K562 (cell line): ENCODE results near the gene TTC21A. TPM values are rescaled to one million over a fixed set of nuclear protein-coding genes. Genes with fewer than 3 reads are reported as not detected.

Experiments
- ATAC-seq: fragments of 200-7000 bp; cut with Tn5 transposase; 3 replicates; pipeline ENCODE4 v1.9.1; 2020; ENCODE audit warnings: moderate library complexity
- BruUV-seq: library from RNA; stranded (reverse); fragments of 400-500 nt; replicated peaks from 2 replicates; lab custom pipeline; 2021; lab: Mats Ljungman, UMichigan
- CTCF ChIA-PET: fragments of 300-600 bp; formaldehyde crosslinking; extraction: SDS; loops from one replicate; lab custom pipeline; 2021; ENCODE audit warnings: low intra/inter-chr PET ratio; lab: Yijun Ruan, JAX
- POLR2A ChIA-PET: fragments of 300-600, 350-650 bp; sonication (Branson Sonifier 250); formaldehyde crosslinking; extraction: SDS; loops from one replicate; lab custom pipeline; 2021; ENCODE audit warnings: antibody characterized with exemption, inconsistent platforms; lab: Yijun Ruan, JAX
- DNase-seq, 4 experiments: peaks; one replicate each; pipeline versions ENCODE4 v3.0.0 to v3.0.0-alpha.2; 2011 to 2018; ENCODE audit warnings: low spot score in 3 of 4, mixed read lengths in 3 of 4; ENCODE audit errors: extremely low read depth in 1 of 4
- FAIRE-seq: peaks from 2 replicates; lab custom pipeline; 2011; peaks lifted over from hg19 to GRCh38; lab: Jason Lieb, UNC
- H2AFZ ChIP-seq: 2 replicates; pipeline ENCODE4 v1.6.0; 2011; ENCODE audit warnings: low read depth, low read length, control low read depth, inconsistent platforms
- H3K27ac ChIP-seq: fragments of 200-600 bp; 3 replicates; pipeline ENCODE4 v1.8.0; 2011; ENCODE audit warnings: low read depth, mild to moderate bottlenecking, control low read depth, inconsistent platforms, low read length, moderate library complexity, mixed read lengths; ENCODE audit errors: extremely low read depth
- H3K27me3 ChIP-seq, 2 experiments: fragments of 300-600 bp in 1 of 2; 2 replicates in 1 of 2; 3 replicates in 1 of 2; pipeline versions ENCODE4 v1.6.0 to v1.8.0; 2011; ENCODE audit warnings: inconsistent platforms in 2 of 2, low read length in 2 of 2, mild to moderate bottlenecking in 1 of 2, mixed read lengths in 1 of 2, moderate library complexity in 1 of 2; ENCODE audit not compliant: control insufficient read depth in 2 of 2, insufficient read depth in 2 of 2
- H3K36me3 ChIP-seq: fragments of 300-600 bp; 3 replicates; pipeline ENCODE4 v1.8.0; 2011; ENCODE audit warnings: mild to moderate bottlenecking, low read length, inconsistent platforms; ENCODE audit not compliant: control insufficient read depth, insufficient read depth
- H3K4me1 ChIP-seq, 2 experiments: fragments of 200-600 bp in 1 of 2; replicated peaks in 1 of 2; 2 replicates in 1 of 2; 3 replicates in 1 of 2; pipeline versions ENCODE4 v1.5.1 to v1.8.0; 2011; ENCODE audit warnings: inconsistent platforms in 2 of 2, low read length in 2 of 2, mild to moderate bottlenecking in 1 of 2, mixed read lengths in 1 of 2, moderate library complexity in 1 of 2; ENCODE audit not compliant: control insufficient read depth in 2 of 2, insufficient read depth in 2 of 2
- H3K4me2 ChIP-seq: 2 replicates; pipeline ENCODE4 v1.6.1; 2011; ENCODE audit warnings: low read length, control low read depth, inconsistent platforms, mixed read lengths; ENCODE audit not compliant: insufficient read depth
- H3K4me3 ChIP-seq: fragments of 200-600 bp; sonication (generic), shearing (Covaris generic); 2 replicates; pipeline ENCODE4 v1.5.1; 2016; ENCODE audit warnings: control low read depth, inconsistent platforms
- H3K79me2 ChIP-seq: fragments of 200-600 bp; 3 replicates; pipeline ENCODE4 v1.8.0; 2011; ENCODE audit warnings: low read length, inconsistent platforms; ENCODE audit not compliant: control insufficient read depth, insufficient read depth
- H3K9ac ChIP-seq, 2 experiments: 2 replicates each; pipeline versions ENCODE4 v1.6.0 to v1.6.1; 2011; ENCODE audit warnings: low read depth in 2 of 2, low read length in 2 of 2, control low read depth in 1 of 2, inconsistent platforms in 1 of 2, mild to moderate bottlenecking in 1 of 2, mixed read lengths in 1 of 2; ENCODE audit not compliant: insufficient read depth in 1 of 2
- H3K9me1 ChIP-seq: one replicate; pipeline ENCODE4 v1.6.0; 2011; ENCODE audit warnings: inconsistent platforms, mild to moderate bottlenecking, low read length, moderate library complexity; ENCODE audit not compliant: control insufficient read depth, insufficient read depth
- H3K9me3 ChIP-seq: replicated peaks from 2 replicates; pipeline ENCODE4 v1.5.1; 2011; ENCODE audit warnings: low read depth, low read length, inconsistent platforms; ENCODE audit not compliant: control insufficient read depth, insufficient read depth
- H4K20me1 ChIP-seq: replicated peaks from 2 replicates; pipeline ENCODE4 v1.6.1; 2011; ENCODE audit warnings: low read length, inconsistent platforms, mixed read lengths; ENCODE audit not compliant: control insufficient read depth, insufficient read depth
- ARID2 ChIP-seq: fragments of 450-650 bp; IDR thresholded peaks from 2 replicates; pipeline ENCODE4 v1.6.1; 2017; ENCODE audit warnings: antibody characterized with exemption, mild to moderate bottlenecking
- DIDO1 ChIP-seq: fragments of 450-650 bp; IDR thresholded peaks from 2 replicates; pipeline ENCODE4 v1.6.1; 2016; ENCODE audit warnings: low read depth, missing biosample characterization, missing genetic modification characterization
- ELF2 ChIP-seq: fragments of 250-450 bp; sonication (Bioruptor Pico); IDR thresholded peaks from 2 replicates; pipeline ENCODE4 v1.5.0; 2021; ENCODE audit warnings: mild to moderate bottlenecking
- ELF4 ChIP-seq: fragments of 450-650 bp; formaldehyde crosslinking; IDR thresholded peaks from 2 replicates; pipeline ENCODE4 v1.4.0; 2022; ENCODE audit warnings: missing genetic modification characterization
- JUND ChIP-seq, 2 experiments: IDR thresholded peaks; 2 replicates in 1 of 2; 3 replicates in 1 of 2; pipeline ENCODE4 v1.6.1; 2011; ENCODE audit warnings: borderline replicate concordance in 2 of 2, low read depth in 2 of 2, low read length in 2 of 2, improper control_type of control experiment in 1 of 2, missing biosample characterization in 1 of 2, missing genetic modification characterization in 1 of 2, missing genetic modification reagents in 1 of 2
- LARP7 ChIP-seq: fragments of 450-650 bp; IDR thresholded peaks from 2 replicates; pipeline ENCODE4 v1.6.1; 2016
- PRPF4 ChIP-seq: fragments of 200-400 bp; formaldehyde crosslinking; IDR thresholded peaks from one replicate; pipeline ENCODE4 v1.6.1; 2017; ENCODE audit warnings: low read length, low read depth, mild to moderate bottlenecking; ENCODE audit not compliant: insufficient read depth, poor library complexity, severe bottlenecking
- SMC3 ChIP-seq: conservative IDR thresholded peaks from 2 replicates; pipeline ENCODE4 v1.6.1; 2011; ENCODE audit warnings: low read depth, low read length, improper control_type of control experiment; ENCODE audit not compliant: insufficient read depth
- TAF9B ChIP-seq: fragments of 450-650 bp; IDR thresholded peaks from 2 replicates; pipeline ENCODE4 v1.6.1; 2018; ENCODE audit warnings: mild to moderate bottlenecking; ENCODE audit not compliant: partially characterized antibody
- THRB ChIP-seq: fragments of 450-650 bp; formaldehyde crosslinking; conservative IDR thresholded peaks from 2 replicates; pipeline ENCODE4 v1.4.0; 2022; ENCODE audit warnings: mild to moderate bottlenecking, missing genetic modification characterization
- ZBTB26 ChIP-seq: fragments of 450-650 bp; formaldehyde crosslinking; IDR thresholded peaks from 2 replicates; pipeline ENCODE4 v1.4.0; 2022; ENCODE audit warnings: missing genetic modification characterization
- WGBS: fragments of 100-300 bp; shearing (Covaris generic); methylation state at CpG from one replicate; pipeline ENCODE4 v1.1.6; 2016; ENCODE audit warnings: low coverage, mixed read lengths; ENCODE audit not compliant: insufficient coverage; ENCODE audit errors: missing lambda C conversion rate; 5-methylcytosine and 5-hydroxymethylcytosine counted together
- in situ Hi-C: fragments of 300-500 bp; cut with MboI; formaldehyde crosslinking; loops from 4 replicates; pipeline ENCODE4 v1.15.0; 2018; ENCODE audit warnings: inconsistent platforms, mixed read lengths
- intact Hi-C: fragments of 100-400 bp; cut with micrococcal nuclease; formaldehyde crosslinking; loops from 2 replicates; pipeline ENCODE4 v1.14.2; 2022
- polyA plus RNA-seq, 8 experiments: library from polyadenylated mRNA; depleted of rRNA in 4 of 8; stranded (reverse) in 5 of 8; unstranded in 3 of 8; fragments of >200 nt; fragmentation: Nextera tagmentation in 2 of 8; fragmentation: Illumina TruSeq in 1 of 8; extraction: Ambion mirVana in 2 of 8; extraction: Trizol in 1 of 8; gene quantifications; 2 replicates each; pipeline versions ENCODE4 v1.2.1 to v1.2.3, GENCODE V29; 2011 to 2014; ENCODE audit warnings: inconsistent platforms in 1 of 8, missing spikeins in 1 of 8
- total RNA-seq, 7 experiments: library from RNA; depleted of rRNA in 6 of 7; stranded (reverse); fragments of >200 nt in 6 of 7; fragmentation: Illumina TruSeq in 2 of 7; extraction: Trizol in 2 of 7; gene quantifications; 2 replicates each; pipeline versions ENCODE4 v1.2.1 to v1.2.3, GENCODE V29; 2011 to 2021; ENCODE audit warnings: low replicate concordance in 1 of 7
- TF ChIP-seq, protein P1 (sequence below), 3 experiments: IDR thresholded peaks in 2 of 3; conservative IDR thresholded peaks in 1 of 3; 2 replicates each; pipeline ENCODE4 v1.5.1; 2011 to 2012; ENCODE audit warnings: low read length in 3 of 3, mild to moderate bottlenecking in 3 of 3, control low read depth in 2 of 3, improper control_type of control experiment in 1 of 3, inconsistent platforms in 1 of 3, low read depth in 1 of 3, mixed read lengths in 1 of 3, moderate library complexity in 1 of 3; ENCODE audit not compliant: insufficient read depth in 2 of 3
- TF ChIP-seq, protein P2 (sequence below): IDR thresholded peaks from 2 replicates; pipeline ENCODE4 v1.6.1; 2014; ENCODE audit warnings: antibody characterized with exemption

The TTC21A gene
- total and polyA plus RNA-seq, 9 of the 15 experiments (the other 6 are each of a cell fraction or from before 2014, with no cell fraction given): 0.22 to 1.4 (median 0.70) TPM

- H3K36me3 ChIP-seq: no peaks in the 10 kb centered on the region
- no peaks in the 10 kb centered on the region for H4K20me1 ChIP-seq
- no peak overlapping the region for H3K27ac ChIP-seq
- no peak overlapping the region for H3K9ac ChIP-seq
- ChIA-PET POLR2A (interaction anchor here (0.5 to 4.1 kb wide), 9 partner anchors 9 to 1106 kb away, joined by 3 to 21 read pairs (median 5); no protein-coding TSS in a partner anchor), CTCF (interaction anchor here (0.7 to 3.0 kb wide), 5 partner anchors 58 to 252 kb away, joined by 3 to 42 read pairs (median 3); no protein-coding TSS in a partner anchor)
- no peak overlapping the region for H3K4me2 ChIP-seq
- WGBS: 32% methylated on average over 6 of the region's 6 CpGs
- intact Hi-C loops (loop anchor here (1.0 to 5.0 kb wide), 5 partner anchors 22 to 251 kb away; no protein-coding TSS in a partner anchor), in situ Hi-C loops (loop anchor here (5.0 to 10.0 kb wide), 3 partner anchors 61 to 258 kb away; partner anchors contain the start of gene SLC25A38)
- no peaks in the 10 kb centered on the region for H3K79me2 ChIP-seq
- H3K9me1 ChIP-seq: no peaks in the 10 kb centered on the region
- no peaks in the 10 kb centered on the region for H3K9me3 ChIP-seq
- ATAC-seq: peak; percentile 92
- peak; percentile 89 for FAIRE-seq
- peak; percentile 62 to 78 (median 66) for DNase-seq
- H2AFZ ChIP-seq: peak overlapping the region; percentile 59; the same call in 1 of the 2 replicates
- H3K4me3 ChIP-seq: no peak overlapping the region
- H3K4me1 ChIP-seq: no peaks in the 10 kb centered on the region; a peak in 1 of 5 replicates
- H3K27me3 ChIP-seq: no peaks in the 10 kb centered on the region
- no TSS peak for BruUV-seq
- TF ChIP-seq ZBTB26: 0 out of 2 replicates have a peak, but pooled peaks have one; percentile 32
- TF ChIP-seq, protein P1, sequence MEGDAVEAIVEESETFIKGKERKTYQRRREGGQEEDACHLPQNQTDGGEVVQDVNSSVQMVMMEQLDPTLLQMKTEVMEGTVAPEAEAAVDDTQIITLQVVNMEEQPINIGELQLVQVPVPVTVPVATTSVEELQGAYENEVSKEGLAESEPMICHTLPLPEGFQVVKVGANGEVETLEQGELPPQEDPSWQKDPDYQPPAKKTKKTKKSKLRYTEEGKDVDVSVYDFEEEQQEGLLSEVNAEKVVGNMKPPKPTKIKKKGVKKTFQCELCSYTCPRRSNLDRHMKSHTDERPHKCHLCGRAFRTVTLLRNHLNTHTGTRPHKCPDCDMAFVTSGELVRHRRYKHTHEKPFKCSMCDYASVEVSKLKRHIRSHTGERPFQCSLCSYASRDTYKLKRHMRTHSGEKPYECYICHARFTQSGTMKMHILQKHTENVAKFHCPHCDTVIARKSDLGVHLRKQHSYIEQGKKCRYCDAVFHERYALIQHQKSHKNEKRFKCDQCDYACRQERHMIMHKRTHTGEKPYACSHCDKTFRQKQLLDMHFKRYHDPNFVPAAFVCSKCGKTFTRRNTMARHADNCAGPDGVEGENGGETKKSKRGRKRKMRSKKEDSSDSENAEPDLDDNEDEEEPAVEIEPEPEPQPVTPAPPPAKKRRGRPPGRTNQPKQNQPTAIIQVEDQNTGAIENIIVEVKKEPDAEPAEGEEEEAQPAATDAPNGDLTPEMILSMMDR (IDR thresholded peaks at IDR 0.05 in 2 of 3, conservative IDR thresholded peaks at IDR 0.05 in 1 of 3; ENCODE audit: insufficient read depth in 2 of 3, low read depth in 1 of 3, low read length in 3 of 3): peak; percentile 85 to 96 (median 89)
- TF ChIP-seq THRB (CRISPR knock-in tag): peak; percentile 76; the same call in 1 of the 2 replicates
- TF ChIP-seq ELF4 (CRISPR knock-in tag): 0 out of 2 replicates have a peak, but pooled peaks have one; percentile 38
- no peak for TF ChIP-seq ELF2
- TF ChIP-seq TAF9B: no peak
- TF ChIP-seq, protein P2, sequence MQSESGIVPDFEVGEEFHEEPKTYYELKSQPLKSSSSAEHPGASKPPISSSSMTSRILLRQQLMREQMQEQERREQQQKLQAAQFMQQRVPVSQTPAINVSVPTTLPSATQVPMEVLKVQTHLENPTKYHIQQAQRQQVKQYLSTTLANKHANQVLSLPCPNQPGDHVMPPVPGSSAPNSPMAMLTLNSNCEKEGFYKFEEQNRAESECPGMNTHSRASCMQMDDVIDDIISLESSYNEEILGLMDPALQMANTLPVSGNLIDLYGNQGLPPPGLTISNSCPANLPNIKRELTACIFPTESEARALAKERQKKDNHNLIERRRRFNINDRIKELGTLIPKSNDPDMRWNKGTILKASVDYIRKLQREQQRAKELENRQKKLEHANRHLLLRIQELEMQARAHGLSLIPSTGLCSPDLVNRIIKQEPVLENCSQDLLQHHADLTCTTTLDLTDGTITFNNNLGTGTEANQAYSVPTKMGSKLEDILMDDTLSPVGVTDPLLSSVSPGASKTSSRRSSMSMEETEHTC: no peak
- TF ChIP-seq LARP7: peak; percentile 85; the same call in 1 of the 2 replicates
- peak; percentile 90 for TF ChIP-seq SMC3
- TF ChIP-seq DIDO1 (tag): peak; percentile 64; the same call in 1 of the 2 replicates
- TF ChIP-seq ARID2: peak; percentile 97
- TF ChIP-seq JUND (IDR thresholded peaks at IDR 0.05; ENCODE audit: borderline replicate concordance, low read depth, low read length): 0 out of 2 replicates have a peak, but pooled peaks have one; percentile 45
- TF ChIP-seq JUND (tag; IDR thresholded peaks at IDR 0.05; ENCODE audit: borderline replicate concordance, low read depth, low read length): no peak; the same call in 2 of the 3 replicates
- TF ChIP-seq PRPF4: no peak
Measured at GRCh38 chr3:39126532-39127071, 19.1 kb downstream of the TTC21A start.
